ENCODE data around the gene NDOR1.
"Not testable (repeated sequence)": the region's sequence is repeated elsewhere in the genome, so short reads cannot be mapped to it uniquely, and the experiment has no call there.

The NDOR1 gene

GRCh38 chr9:137231372-137232039, 26.0 kb downstream of the NDOR1 start:
- DNase-seq (ENCODE audit: low read depth in 3 of 3) = no peak

- no peak for DNase-seq (ENCODE audit: low read depth in 3 of 3)
Observed at GRCh38 chr9:137232101-137232500, 26.6 kb downstream of the NDOR1 start.

- no peak for DNase-seq (ENCODE audit: low read depth in 3 of 3)
Observed at GRCh38 chr9:137232510-137232909, 27.0 kb downstream of the NDOR1 start.

- DNase-seq (ENCODE audit: low read depth in 3 of 3) = no peak
Observed at GRCh38 chr9:137233143-137233980, 27.9 kb downstream of the NDOR1 start.

- DNase-seq (ENCODE audit: low read depth in 3 of 3) = no peak
Observed at GRCh38 chr9:137234055-137234697, 28.7 kb downstream of the NDOR1 start.

GRCh38 chr9:137234758-137235423, 29.4 kb downstream of the NDOR1 start:
- no peak for DNase-seq (ENCODE audit: low read depth in 3 of 3)

GRCh38 chr9:137235424-137236237, 30.1 kb downstream of the NDOR1 start:
- no peak for DNase-seq (ENCODE audit: low read depth in 3 of 3)

GRCh38 chr9:137236238-137236935, 30.9 kb downstream of the NDOR1 start:
- DNase-seq (ENCODE audit: low read depth in 3 of 3) = peak; percentile 78 to 91 (median 81)

GRCh38 chr9:137236936-137237421, 31.5 kb downstream of the NDOR1 start:
- no peak for DNase-seq (ENCODE audit: low read depth in 3 of 3)

GRCh38 chr9:137237759-137238726, 32.5 kb downstream of the NDOR1 start:
- no peak for DNase-seq (ENCODE audit: low read depth in 3 of 3)

- DNase-seq (ENCODE audit: low read depth in 3 of 3) = not testable (repeated sequence)
Observed at GRCh38 chr9:137239541-137240200, 34.2 kb downstream of the NDOR1 start.

- peak in 2 of 3 donors; percentile 49 to 61 for DNase-seq (ENCODE audit: low read depth in 3 of 3)
Observed at GRCh38 chr9:137240318-137240840, 34.9 kb downstream of the NDOR1 start.

GRCh38 chr9:137240841-137241489, 35.5 kb downstream of the NDOR1 start, which contains the start of gene TUBB4B:
TSS of gene TUBB4B (plus strand) at chr9:137241287. CDS start at chr9:137241361, 74 bp downstream.
- DNase-seq (ENCODE audit: low read depth in 3 of 3) = peak; percentile 92 to 99 (median 92)

GRCh38 chr9:137241490-137242268, 36.2 kb downstream of the NDOR1 start:
- peak in 2 of 3 donors; percentile 37 for DNase-seq (ENCODE audit: low read depth in 3 of 3)

GRCh38 chr9:137242269-137243203, 37.0 kb downstream of the NDOR1 start:
- DNase-seq (ENCODE audit: low read depth in 3 of 3) = no peak

- DNase-seq (ENCODE audit: low read depth in 3 of 3) = not testable (repeated sequence)
Observed at GRCh38 chr9:137243266-137243625, 37.7 kb downstream of the NDOR1 start.
